ENCODE results near the gene CEMIP. TPM values are rescaled to one million over a fixed set of nuclear protein-coding genes. Genes with fewer than 3 reads are reported as not detected.
A peak's percentile ranks its signal among the peaks of the same experiment; 100 is the strongest.

The CEMIP gene
- total RNA-seq, 1 experiment from 2014 or later, result 3.5 TPM

GRCh38 chr15:80749589-80749988 is 29.6 kb upstream of the CEMIP start (continued):
- TF ChIP-seq SP1 (IDR thresholded peaks at IDR 0.05; ENCODE audit: low read depth) (no peak), JUND (IDR thresholded peaks at IDR 0.05) (no peak), YY1 (IDR thresholded peaks at IDR 0.05; ENCODE audit: extremely low read depth, insufficient replicate concordance, low read depth, low read length) (no peak), REST (IDR thresholded peaks at IDR 0.05; ENCODE audit: low read depth) (no peak), ELF1 (IDR thresholded peaks at IDR 0.05; ENCODE audit: borderline replicate concordance, low read depth) (no peak), EZH2 (IDR thresholded peaks at IDR 0.05) (no peak)

- ChIA-PET POLR2A (no interaction called here), CTCF (no interaction called here), RAD21 (ENCODE audit: low non-redundant PET in 1 of 2, low total read pairs in 2 of 2, uncharacterized antibody in 2 of 2, unreplicated experiment in 2 of 2) (no interaction called here)
- peaks cover 11 to 12% of the 10 kb centered on the region in 2 experiments; a peak in 3 of 4 replicates for H3K36me3 ChIP-seq (ENCODE audit: control insufficient read depth in 1 of 2, insufficient read depth in 2 of 2, low read length in 2 of 2)
- H3K9me3 ChIP-seq (ENCODE audit: control insufficient read depth in 1 of 2, insufficient read depth in 1 of 2, low read depth in 1 of 2, low read length in 2 of 2), result no peaks in the 10 kb centered on the region
- H3K9me2 ChIP-seq (ENCODE audit: insufficient read depth), result no peaks in the 10 kb centered on the region
- H3K9ac ChIP-seq (ENCODE audit: low read length), result no peak overlapping the region
- H3K4me3 ChIP-seq (replicated peaks in 1 of 2; ENCODE audit: low read depth in 1 of 2, low read length in 2 of 2), result no peak overlapping the region
- H2AFZ ChIP-seq (ENCODE audit: low read depth, low read length, poor library complexity, severe bottlenecking), result no peak overlapping the region
- H3K79me2 ChIP-seq (ENCODE audit: insufficient read depth, low read length), result peaks cover 29% of the 10 kb centered on the region
- no peak overlapping the region for H3K27ac ChIP-seq (ENCODE audit: low read depth, low read length)
- TF ChIP-seq SIN3A (IDR thresholded peaks at IDR 0.05; ENCODE audit: low read depth) (no peak), FOSL1 (IDR thresholded peaks at IDR 0.05; ENCODE audit: low read depth) (no peak), ZBTB33 (IDR thresholded peaks at IDR 0.05; ENCODE audit: extremely low read depth, insufficient replicate concordance, low read length) (no peak), CTCF (IDR thresholded peaks at IDR 0.05 in 2 of 3, conservative IDR thresholded peaks at IDR 0.05 in 1 of 3; ENCODE audit: borderline replicate concordance in 1 of 3, insufficient read depth in 1 of 3, low read depth in 2 of 3, low read length in 2 of 3) (no peak), POLR2A (IDR thresholded peaks at IDR 0.05; ENCODE audit: borderline replicate concordance, extremely low read depth, insufficient read depth, insufficient read length) (no peak), MAX (IDR thresholded peaks at IDR 0.05) (no peak), EGR1 (IDR thresholded peaks at IDR 0.05; ENCODE audit: low read depth) (no peak)
- no peaks in the 10 kb centered on the region for H3K27me3 ChIP-seq (ENCODE audit: insufficient read depth, low read length)
- H4K20me1 ChIP-seq (ENCODE audit: insufficient read depth), result no peaks in the 10 kb centered on the region; the same call in 1 of the 2 replicates
- ATAC-seq, result no peak
- no peaks in the 10 kb centered on the region for H3K4me1 ChIP-seq (ENCODE audit: control insufficient read depth in 1 of 2, insufficient read depth in 2 of 2, low read length in 2 of 2)
- intact Hi-C loops (cut with micrococcal nuclease), result no loop called here
- BruUV-seq (replicated peaks), result TSS peak; percentile 24
- no peak overlapping the region for H3K4me2 ChIP-seq (ENCODE audit: low read length)
- DNase-seq (ENCODE audit: low read depth, low spot score), result no peak
Observed at GRCh38 chr15:80750575-80750974, 28.6 kb upstream of the CEMIP start.

Measured in HCT116 (cell line).